Lower leg skin (tissue), 3 donors: ENCODE data around the gene NSMCE1.

ENCODE experiments used
- CTCF ChIP-seq, 3 donors: fragments of 450-650 bp; IDR thresholded peaks; one replicate each; pipeline ENCODE4 v1.5.1; 2016; ENCODE audit warnings: antibody characterized with exemption in 3 of 3, mild to moderate bottlenecking in 3 of 3, moderate library complexity in 2 of 3
- POLR2A ChIP-seq, 2 donors: fragments of 450-650 bp; IDR thresholded peaks; one replicate each; pipeline ENCODE4 v1.6.1; 2016 to 2017; ENCODE audit warnings: antibody characterized with exemption in 2 of 2, mild to moderate bottlenecking in 1 of 2, moderate library complexity in 1 of 2

GRCh38 chr16:27264151-27264550, 4.4 kb downstream of the NSMCE1 start:
- peak in 1 of 3 donors; percentile 17 for TF ChIP-seq CTCF (IDR thresholded peaks at IDR 0.05)
- TF ChIP-seq POLR2A (IDR thresholded peaks at IDR 0.05), result no peak
